SK-N-MC (cell line): ENCODE measurements around the gene NHSL1.

Experiments
- EZH2 ChIP-seq: fragments of 200-600 bp; sonication (generic); IDR thresholded peaks from one replicate; pipeline ENCODE4 v1.6.1; 2017; ENCODE audit warnings: antibody characterized with exemption
- FOXP2 ChIP-seq: optimal IDR thresholded peaks from 2 replicates; pipeline ENCODE3; 2011; ENCODE audit warnings: mild to moderate bottlenecking, moderate library complexity; ENCODE audit not compliant: insufficient read depth; ENCODE audit errors: extremely low read length, control extremely low read depth
- POLR2AphosphoS5 ChIP-seq: IDR thresholded peaks from 2 replicates; pipeline ENCODE4 v1.6.1; 2012; ENCODE audit warnings: mild to moderate bottlenecking, low read depth, low read length, borderline replicate concordance

- TF ChIP-seq POLR2AphosphoS5: no peak
- no peak for TF ChIP-seq EZH2
- no peak for TF ChIP-seq FOXP2
These were observed 78.9 kb downstream of the NHSL1 start for GRCh38 chr6:138420356-138420755.
